OCI-LY3 (cell line): ENCODE results near the gene NAT14.

Experiments used
- H2AFZ ChIP-seq: fragments of 200-600, 300-600 bp; shearing (Covaris generic); 2 replicates; pipeline ENCODE4 v1.6.0; 2014; ENCODE audit warnings: antibody characterized with exemption, low read depth, low read length
- H3K27ac ChIP-seq: fragments of 200-600, 300-600 bp; sonication (generic); 2 replicates; pipeline ENCODE4 v1.5.1; 2014; ENCODE audit warnings: mild to moderate bottlenecking, low read length, moderate library complexity, mixed read lengths
- H3K27me3 ChIP-seq: fragments of 200-600, 300-600 bp; sonication (generic); 2 replicates; pipeline ENCODE4 v1.6.1; 2014; ENCODE audit warnings: low read depth, low read length, mixed read lengths
- H3K36me3 ChIP-seq: fragments of 200-600, 300-600 bp; sonication (generic); replicated peaks from 2 replicates; pipeline ENCODE3; 2014; ENCODE audit warnings: low read depth, low read length, mixed read lengths
- H3K4me1 ChIP-seq: fragments of 300-600, 200-600 bp; sonication (generic); 2 replicates; pipeline ENCODE4 v1.6.1; 2014; ENCODE audit warnings: low read length, mixed read lengths
- H3K4me2 ChIP-seq: fragments of 200-600, 300-600 bp; sonication (generic); 2 replicates; pipeline ENCODE4 v1.6.1; 2014; ENCODE audit warnings: low read length, mixed read lengths
- H3K4me3 ChIP-seq: fragments of 300-600, 200-600 bp; sonication (generic); 2 replicates; pipeline ENCODE4 v1.5.1; 2014; ENCODE audit warnings: antibody characterized with exemption, mild to moderate bottlenecking, low read length, moderate library complexity
- H3K79me2 ChIP-seq: fragments of 300-600, 200-600 bp; shearing (Covaris generic); 2 replicates; pipeline ENCODE4 v1.6.1; 2014; ENCODE audit warnings: mild to moderate bottlenecking, low read length, mixed read lengths
- H3K9ac ChIP-seq: fragments of 300-600, 200-600 bp; shearing (Covaris generic); 2 replicates; pipeline ENCODE4 v1.6.0; 2014; ENCODE audit warnings: mild to moderate bottlenecking, low read length, moderate library complexity
- H3K9me3 ChIP-seq: fragments of 200-600, 300-600 bp; shearing (Covaris generic); 2 replicates; pipeline ENCODE4 v1.6.1; 2014; ENCODE audit warnings: low read length, mixed read lengths; ENCODE audit not compliant: insufficient read depth
- H4K20me1 ChIP-seq: fragments of 200-600, 300-600 bp; sonication (generic); 2 replicates; pipeline ENCODE4 v1.6.1; 2016; ENCODE audit warnings: low read length, mixed read lengths; ENCODE audit not compliant: insufficient read depth
- CTCF ChIP-seq: fragments of 200-600, 300-600 bp; sonication (generic); IDR thresholded peaks from 2 replicates; pipeline ENCODE4 v1.5.1; 2014; ENCODE audit warnings: antibody characterized with exemption, low read length, low read depth
- EZH2phosphoT487 ChIP-seq: fragments of 200-600 bp; shearing (Covaris generic); IDR thresholded peaks from 2 replicates; pipeline ENCODE4 v1.6.1; 2018; ENCODE audit warnings: antibody characterized with exemption, mixed run types, low read depth

NAT14 gene

GRCh38 chr19:55481148-55481793 lies 3.7 kb upstream of the NAT14 start:
- Histone ChIP-seq H3K4me3 (no peak overlapping the region), H3K9me3 (no peaks in the 10 kb centered on the region)

GRCh38 chr19:55481794-55482155 lies 3.2 kb upstream of the NAT14 start:
- no peak overlapping the region for H3K4me2 ChIP-seq
- no peak overlapping the region for H3K27ac ChIP-seq
- no peaks in the 10 kb centered on the region for H3K9me3 ChIP-seq
- peaks cover 19% of the 10 kb centered on the region for H3K79me2 ChIP-seq
- no peak for TF ChIP-seq CTCF
- TF ChIP-seq EZH2phosphoT487: no peak
- no peak overlapping the region for H3K9ac ChIP-seq
- peaks cover 17% of the 10 kb centered on the region for H3K4me1 ChIP-seq
- H4K20me1 ChIP-seq: no peaks in the 10 kb centered on the region
- peaks cover 5% of the 10 kb centered on the region for H3K36me3 ChIP-seq
- H3K4me3 ChIP-seq: no peak overlapping the region
- H3K27me3 ChIP-seq: no peaks in the 10 kb centered on the region
- no peak overlapping the region for H2AFZ ChIP-seq

More at GRCh38 chr19:55481148-55481793, 3.7 kb upstream of the NAT14 start:
- Histone ChIP-seq H3K9ac (no peak overlapping the region), H3K79me2 (peaks cover 19% of the 10 kb centered on the region), H3K27me3 (no peaks in the 10 kb centered on the region), H3K4me1 (peaks cover 17% of the 10 kb centered on the region), H3K27ac (no peak overlapping the region), H2AFZ (no peak overlapping the region), H3K36me3 (peaks cover 5% of the 10 kb centered on the region), H4K20me1 (no peaks in the 10 kb centered on the region), H3K4me2 (no peak overlapping the region)
- TF ChIP-seq EZH2phosphoT487: no peak
- no peak for TF ChIP-seq CTCF

GRCh38 chr19:55482156-55482961 lies 2.6 kb upstream of the NAT14 start:
- H3K36me3 ChIP-seq: peaks cover 5% of the 10 kb centered on the region
- no peak overlapping the region for H3K9ac ChIP-seq
- no peaks in the 10 kb centered on the region for H4K20me1 ChIP-seq
- no peaks in the 10 kb centered on the region for H3K9me3 ChIP-seq
- H2AFZ ChIP-seq: no peak overlapping the region
- H3K4me3 ChIP-seq: no peak overlapping the region
- TF ChIP-seq CTCF (no peak), EZH2phosphoT487 (no peak)
- H3K27me3 ChIP-seq: no peaks in the 10 kb centered on the region
- H3K79me2 ChIP-seq: peaks cover 16% of the 10 kb centered on the region
- H3K4me2 ChIP-seq: no peak overlapping the region
- H3K4me1 ChIP-seq: peaks cover 17% of the 10 kb centered on the region
- H3K27ac ChIP-seq: no peak overlapping the region

- Histone ChIP-seq H3K4me2 (no peak overlapping the region), H3K4me3 (no peak overlapping the region), H3K9me3 (no peaks in the 10 kb centered on the region), H3K36me3 (peaks cover 5% of the 10 kb centered on the region), H3K9ac (no peak overlapping the region), H3K4me1 (peaks cover 11% of the 10 kb centered on the region), H3K27me3 (no peaks in the 10 kb centered on the region), H2AFZ (no peak overlapping the region), H4K20me1 (no peaks in the 10 kb centered on the region), H3K27ac (no peak overlapping the region), H3K79me2 (peaks cover 10% of the 10 kb centered on the region; the same call in 1 of the 2 replicates)
- TF ChIP-seq EZH2phosphoT487 (no peak), CTCF (no peak)
Measured at GRCh38 chr19:55482967-55483705, 1.9 kb upstream of the NAT14 start.
